LNCAP (cell line): Measurements from ENCODE around the gene HSPA8.

Source experiments
- TF ChIP-seq, protein P1 (sequence below): fragments of 450-650 bp; IDR thresholded peaks from 2 replicates; pipeline ENCODE4 v1.5.1; 2017; ENCODE audit warnings: mild to moderate bottlenecking

HSPA8 gene

GRCh38 chr11:123098990-123099389 is 37.1 kb upstream of the HSPA8 start:
- TF ChIP-seq, protein P1, sequence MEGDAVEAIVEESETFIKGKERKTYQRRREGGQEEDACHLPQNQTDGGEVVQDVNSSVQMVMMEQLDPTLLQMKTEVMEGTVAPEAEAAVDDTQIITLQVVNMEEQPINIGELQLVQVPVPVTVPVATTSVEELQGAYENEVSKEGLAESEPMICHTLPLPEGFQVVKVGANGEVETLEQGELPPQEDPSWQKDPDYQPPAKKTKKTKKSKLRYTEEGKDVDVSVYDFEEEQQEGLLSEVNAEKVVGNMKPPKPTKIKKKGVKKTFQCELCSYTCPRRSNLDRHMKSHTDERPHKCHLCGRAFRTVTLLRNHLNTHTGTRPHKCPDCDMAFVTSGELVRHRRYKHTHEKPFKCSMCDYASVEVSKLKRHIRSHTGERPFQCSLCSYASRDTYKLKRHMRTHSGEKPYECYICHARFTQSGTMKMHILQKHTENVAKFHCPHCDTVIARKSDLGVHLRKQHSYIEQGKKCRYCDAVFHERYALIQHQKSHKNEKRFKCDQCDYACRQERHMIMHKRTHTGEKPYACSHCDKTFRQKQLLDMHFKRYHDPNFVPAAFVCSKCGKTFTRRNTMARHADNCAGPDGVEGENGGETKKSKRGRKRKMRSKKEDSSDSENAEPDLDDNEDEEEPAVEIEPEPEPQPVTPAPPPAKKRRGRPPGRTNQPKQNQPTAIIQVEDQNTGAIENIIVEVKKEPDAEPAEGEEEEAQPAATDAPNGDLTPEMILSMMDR, result no peak

DNA sequence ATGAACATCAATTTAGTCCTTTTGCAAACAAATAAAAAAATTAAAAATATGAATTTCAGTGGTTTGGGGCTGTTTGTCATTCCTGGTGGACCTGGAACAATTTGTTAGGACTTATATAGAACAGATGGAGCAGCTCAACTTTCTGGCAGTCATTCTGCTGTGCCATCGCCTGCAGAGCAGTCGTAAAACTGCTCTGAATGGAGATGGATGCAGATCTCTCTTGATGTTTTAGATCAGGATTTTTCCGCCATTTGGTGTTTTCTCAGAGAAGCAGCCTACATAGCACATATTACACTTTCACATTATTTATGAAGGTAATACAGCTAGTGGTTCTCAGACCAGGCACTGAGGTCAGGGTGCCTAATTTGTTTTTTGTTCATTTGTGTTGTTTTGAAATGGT is 31.8 kb upstream of the HSPA8 start:
- TF ChIP-seq, protein P1, result no peak

- TF ChIP-seq, protein P1, result no peak
Observed at GRCh38 chr11:123091506-123091905, 29.6 kb upstream of the HSPA8 start.

GRCh38 chr11:123086305-123086704 is 24.4 kb upstream of the HSPA8 start:
- TF ChIP-seq, protein P1, result no peak

DNA sequence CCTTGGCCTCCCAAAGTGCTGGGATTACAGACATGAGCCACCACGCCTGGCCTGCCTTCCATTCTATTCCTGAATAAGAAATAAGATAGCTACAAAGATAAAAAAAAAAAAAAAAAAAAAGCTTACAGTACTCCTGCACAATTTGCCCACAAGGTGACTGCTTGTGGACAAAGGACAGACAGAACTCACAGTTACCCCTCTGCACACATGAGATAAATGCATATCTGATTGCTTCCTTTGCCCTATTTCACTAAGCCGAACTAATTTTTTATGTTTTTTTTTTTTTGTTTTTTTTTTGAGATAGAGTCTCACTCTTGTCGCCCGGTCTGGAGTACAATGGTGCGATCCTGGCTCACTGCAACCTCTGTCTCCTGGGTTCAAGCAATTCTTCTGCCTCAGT is 23.6 kb upstream of the HSPA8 start:
- TF ChIP-seq, protein P1, result no peak

DNA sequence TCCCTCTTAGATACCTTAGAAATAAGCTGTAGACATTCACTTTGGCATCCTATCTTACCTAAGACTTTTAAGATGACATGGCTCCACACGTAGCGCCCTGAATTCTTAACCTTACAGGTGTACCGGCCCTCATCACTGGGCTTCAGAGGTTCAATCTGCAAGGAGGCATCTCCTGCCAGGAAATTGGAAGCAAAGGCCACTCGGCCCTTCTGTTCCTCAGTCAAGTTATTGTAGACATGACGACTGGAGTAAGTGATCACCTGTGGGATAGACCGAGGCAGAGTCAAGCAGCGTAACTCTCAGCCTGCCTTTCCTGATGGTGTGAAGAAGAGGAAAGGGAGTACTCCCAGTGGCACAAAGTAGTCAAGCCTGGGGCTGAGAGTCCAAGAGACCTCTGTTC is 22.5 kb upstream of the HSPA8 start:
- TF ChIP-seq, protein P1, result no peak

GRCh38 chr11:123083623-123084029 is 21.7 kb upstream of the HSPA8 start:
- TF ChIP-seq, protein P1, result no peak

DNA sequence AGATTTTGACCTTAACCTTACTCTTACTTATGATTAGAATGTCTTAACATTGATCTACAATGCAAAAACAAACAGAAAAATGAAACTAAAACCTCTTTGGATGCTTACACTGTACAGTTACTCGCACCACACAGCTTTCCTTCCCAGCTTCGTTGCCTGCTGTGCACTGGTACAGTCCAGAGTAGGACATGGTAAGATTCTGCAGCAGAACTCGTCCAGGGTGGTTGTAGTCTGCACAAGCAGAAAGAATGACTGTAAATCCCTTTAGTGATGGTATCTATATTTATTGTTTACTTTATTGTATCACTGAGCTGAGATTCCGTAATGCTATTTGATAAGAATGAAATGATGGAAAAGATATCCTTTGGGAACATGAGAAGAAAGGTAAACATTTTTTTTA is 21.0 kb upstream of the HSPA8 start:
- TF ChIP-seq, protein P1, result no peak
